ENCODE results near the gene ZACN. TPM values are rescaled to one million over a fixed set of nuclear protein-coding genes. Genes with fewer than 3 reads are reported as not detected.

Gene ZACN
- total RNA-seq, 1 experiment from 2014 or later, result 0.09 TPM

- H3K27me3 Mint-ChIP-seq (ENCODE audit: low read depth), result no peaks in the 10 kb centered on the region
- no peaks in the 10 kb centered on the region for H4K20me1 ChIP-seq (ENCODE audit: control insufficient read depth, insufficient read depth, insufficient read length)
- TF ChIP-seq, protein P1, sequence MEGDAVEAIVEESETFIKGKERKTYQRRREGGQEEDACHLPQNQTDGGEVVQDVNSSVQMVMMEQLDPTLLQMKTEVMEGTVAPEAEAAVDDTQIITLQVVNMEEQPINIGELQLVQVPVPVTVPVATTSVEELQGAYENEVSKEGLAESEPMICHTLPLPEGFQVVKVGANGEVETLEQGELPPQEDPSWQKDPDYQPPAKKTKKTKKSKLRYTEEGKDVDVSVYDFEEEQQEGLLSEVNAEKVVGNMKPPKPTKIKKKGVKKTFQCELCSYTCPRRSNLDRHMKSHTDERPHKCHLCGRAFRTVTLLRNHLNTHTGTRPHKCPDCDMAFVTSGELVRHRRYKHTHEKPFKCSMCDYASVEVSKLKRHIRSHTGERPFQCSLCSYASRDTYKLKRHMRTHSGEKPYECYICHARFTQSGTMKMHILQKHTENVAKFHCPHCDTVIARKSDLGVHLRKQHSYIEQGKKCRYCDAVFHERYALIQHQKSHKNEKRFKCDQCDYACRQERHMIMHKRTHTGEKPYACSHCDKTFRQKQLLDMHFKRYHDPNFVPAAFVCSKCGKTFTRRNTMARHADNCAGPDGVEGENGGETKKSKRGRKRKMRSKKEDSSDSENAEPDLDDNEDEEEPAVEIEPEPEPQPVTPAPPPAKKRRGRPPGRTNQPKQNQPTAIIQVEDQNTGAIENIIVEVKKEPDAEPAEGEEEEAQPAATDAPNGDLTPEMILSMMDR (conservative IDR thresholded peaks at IDR 0.05), result no peak
- H3K4me2 ChIP-seq (ENCODE audit: insufficient read depth, insufficient read length, low read length), result no peak overlapping the region
- H3T11ph ChIP-seq (ENCODE audit: low read length), result no peak overlapping the region
- H3K9me3 ChIP-seq (ENCODE audit: control insufficient read depth, low read depth, low read length), result no peaks in the 10 kb centered on the region
- H3K9me3 Mint-ChIP-seq, result no peaks in the 10 kb centered on the region
- H2AK5ac ChIP-seq (ENCODE audit: insufficient read length, low read length), result no peak overlapping the region
- H2BK5ac ChIP-seq (ENCODE audit: insufficient read length, low read length), result no peak overlapping the region
- no peak overlapping the region for H2BK12ac ChIP-seq (ENCODE audit: insufficient read length, low read depth, low read length)
- no peak overlapping the region for H4K8ac ChIP-seq (replicated peaks; ENCODE audit: insufficient read length, low read depth, low read length)
- no peak overlapping the region for H3K9ac ChIP-seq (ENCODE audit: extremely low read depth, insufficient read length, low read length)
- no peak overlapping the region for H3K27ac Mint-ChIP-seq
- no CpG with 5 or more reads among the region's 20 CpGs for WGBS (ENCODE audit: extremely low coverage, insufficient read length, low lambda C conversion rate)
- H3K14ac ChIP-seq (ENCODE audit: insufficient read depth, low read length), result no peak overlapping the region
- no peak overlapping the region for H3K4ac ChIP-seq (ENCODE audit: low read depth, low read length)
- no peak overlapping the region for H2BK20ac ChIP-seq (ENCODE audit: low read depth, low read length, poor library complexity, severe bottlenecking)
- H3K79me2 ChIP-seq (ENCODE audit: insufficient read depth, low read length), result no peaks in the 10 kb centered on the region
- no peak overlapping the region for H2BK15ac ChIP-seq (ENCODE audit: low read depth, low read length)
- H3K4me3 Mint-ChIP-seq, result no peak overlapping the region
- H4K91ac ChIP-seq (ENCODE audit: insufficient read length, low read depth, low read length), result no peak overlapping the region
- no peak overlapping the region for H4K5ac ChIP-seq (ENCODE audit: insufficient read length, low read depth, low read length)
- no peaks in the 10 kb centered on the region for H3K27me3 ChIP-seq (ENCODE audit: insufficient read depth, low read length)
- H2BK120ac ChIP-seq (ENCODE audit: low read depth, low read length, poor library complexity, severe bottlenecking), result no peak overlapping the region
- H3K23ac ChIP-seq (ENCODE audit: insufficient read length, low read depth, low read length), result no peak overlapping the region
- peaks cover 31 to 76% (median 73%) of the 10 kb centered on the region in 3 experiments; a peak in 6 of 7 replicates for H3K36me3 Mint-ChIP-seq (ENCODE audit: insufficient read depth in 1 of 3, low read depth in 3 of 3)
- no peak overlapping the region for H3K56ac ChIP-seq (ENCODE audit: insufficient read length, low read depth, low read length)
- no peaks in the 10 kb centered on the region for H3K4me1 ChIP-seq (ENCODE audit: insufficient read depth, low read length)
- H2AFZ ChIP-seq (ENCODE audit: low read length), result no peak overlapping the region
- peak; percentile 27 for DNase-seq
- H3K23me2 ChIP-seq (ENCODE audit: insufficient read length, low read depth, low read length, poor library complexity, severe bottlenecking), result no peaks in the 10 kb centered on the region
- no peaks in the 10 kb centered on the region for H3K79me1 ChIP-seq (ENCODE audit: insufficient read depth, low read depth, low read length, poor library complexity, severe bottlenecking)
- H3K4me1 Mint-ChIP-seq, result no peaks in the 10 kb centered on the region
- H3K27ac ChIP-seq (ENCODE audit: insufficient read length, low read depth, low read length), result no peak overlapping the region
- H3K18ac ChIP-seq (ENCODE audit: insufficient read length, low read depth, low read length), result no peak overlapping the region
Measured at GRCh38 chr17:76092526-76093413, 13.8 kb downstream of the ZACN start.
